HepG2 (cell line): ENCODE results near the gene ZMIZ1. TPM values are rescaled to one million over a fixed set of nuclear protein-coding genes. Genes with fewer than 3 reads are reported as not detected.

ENCODE experiments used
- ATAC-seq: fragments of 200-7000 bp; cut with Tn5 transposase; 3 replicates; pipeline ENCODE4 v1.9.1; 2020; ENCODE audit warnings: mild to moderate bottlenecking, moderate library complexity
- BruUV-seq: library from RNA; stranded (reverse); fragments of 400-500 nt; replicated peaks from 2 replicates; lab custom pipeline; 2021; lab: Mats Ljungman, UMichigan
- CTCF ChIA-PET: fragments of 300-600 bp; formaldehyde crosslinking; extraction: SDS; loops from one replicate; lab custom pipeline; 2021; ENCODE audit warnings: low total read pairs, inconsistent platforms, low intra/inter-chr PET ratio; lab: Yijun Ruan, JAX
- POLR2A ChIA-PET: fragments of 350-600 bp; sonication (Branson Sonifier 250); formaldehyde crosslinking; loops from one replicate; lab custom pipeline; 2020; ENCODE audit warnings: antibody characterized with exemption, inconsistent platforms; lab: Yijun Ruan, JAX
- DNase-seq: peaks from one replicate; pipeline ENCODE4 v3.0.0-alpha.2; 2015; ENCODE audit warnings: low spot score
- FAIRE-seq: peaks from 3 replicates; lab custom pipeline; 2011; peaks lifted over from hg19 to GRCh38; lab: Jason Lieb, UNC
- H2AFZ ChIP-seq: one replicate; pipeline ENCODE4 v1.6.1; 2011; ENCODE audit warnings: low read length, inconsistent platforms
- H3K27ac ChIP-seq: fragments of 300-600 bp; 3 replicates; pipeline ENCODE4 v1.8.0; 2011; ENCODE audit warnings: mixed run types, mild to moderate bottlenecking, mixed read lengths, low read length, inconsistent platforms; ENCODE audit not compliant: insufficient read depth; ENCODE audit errors: extremely low read length
- H3K27me3 ChIP-seq, 2 experiments: fragments of 200-600 bp in 1 of 2; 2 replicates in 1 of 2; 3 replicates in 1 of 2; pipeline versions ENCODE4 v1.6.0 to v1.8.0; 2011; ENCODE audit warnings: low read length in 2 of 2, mild to moderate bottlenecking in 2 of 2, moderate library complexity in 2 of 2, inconsistent platforms in 1 of 2; ENCODE audit not compliant: insufficient read depth in 2 of 2, control insufficient read depth in 1 of 2
- H3K36me3 ChIP-seq, 2 experiments: fragments of 200-600 bp in 1 of 2; replicated peaks in 1 of 2; 2 replicates in 1 of 2; 3 replicates in 1 of 2; pipeline versions ENCODE4 v1.5.1 to v1.8.0; 2011; ENCODE audit warnings: low read length in 2 of 2, inconsistent platforms in 1 of 2; ENCODE audit not compliant: insufficient read depth in 2 of 2, control insufficient read depth in 1 of 2
- H3K4me1 ChIP-seq: 2 replicates; pipeline ENCODE4 v1.5.1; 2012; ENCODE audit warnings: low read length, inconsistent platforms; ENCODE audit not compliant: insufficient read depth
- H3K4me2 ChIP-seq: 2 replicates; pipeline ENCODE4 v1.6.0; 2011; ENCODE audit warnings: low read depth, low read length, inconsistent platforms
- H3K4me3 ChIP-seq, 3 experiments: fragments of 200-600 bp in 1 of 3; sonication (generic), shearing (Covaris generic) in 1 of 3; replicated peaks in 1 of 3; 2 replicates each; pipeline ENCODE4 v1.5.1; 2011 to 2016; ENCODE audit warnings: low read length in 3 of 3, inconsistent platforms in 2 of 3, low read depth in 2 of 3, mild to moderate bottlenecking in 2 of 3, control low read depth in 1 of 3, mixed read lengths in 1 of 3; ENCODE audit not compliant: insufficient read depth in 1 of 3
- H3K79me2 ChIP-seq: one replicate; pipeline ENCODE4 v1.6.1; 2011; ENCODE audit warnings: low read length, inconsistent platforms; ENCODE audit not compliant: insufficient read depth
- H3K9ac ChIP-seq: 2 replicates; pipeline ENCODE4 v1.6.0; 2011; ENCODE audit warnings: mild to moderate bottlenecking, low read depth, low read length, inconsistent platforms; ENCODE audit not compliant: insufficient read depth
- H3K9me3 ChIP-seq: 2 replicates; pipeline ENCODE4 v1.5.1; 2012; ENCODE audit warnings: mild to moderate bottlenecking, low read length
- H4K20me1 ChIP-seq: 2 replicates; pipeline ENCODE4 v1.6.0; 2011; ENCODE audit warnings: inconsistent platforms, mild to moderate bottlenecking, low read length, moderate library complexity; ENCODE audit not compliant: insufficient read depth
- AGO2 ChIP-seq: fragments of 200-400 bp; formaldehyde crosslinking; optimal IDR thresholded peaks from 2 replicates; pipeline ENCODE3; 2017; ENCODE audit warnings: mild to moderate bottlenecking, low read depth, low read length, moderate library complexity
- ETV5 ChIP-seq: IDR thresholded peaks from 2 replicates; pipeline ENCODE4 v1.6.1; 2018; ENCODE audit warnings: missing biosample characterization, missing genetic modification reagents, inconsistent platforms, borderline replicate concordance
- HNRNPK ChIP-seq: fragments of 200-400 bp; formaldehyde crosslinking; IDR thresholded peaks from 2 replicates; pipeline ENCODE4 v1.6.1; 2018; ENCODE audit warnings: low read length, low read depth, moderate library complexity, mild to moderate bottlenecking; ENCODE audit not compliant: poor library complexity, severe bottlenecking
- NCOR1 ChIP-seq: fragments of 200-600 bp; sonication (generic); IDR thresholded peaks from 2 replicates; pipeline ENCODE4 v1.7.0; 2017; ENCODE audit warnings: antibody characterized with exemption, low read length, borderline replicate concordance
- SNAI1 ChIP-seq: sonication (generic); formaldehyde crosslinking; IDR thresholded peaks from 2 replicates; pipeline ENCODE4 v1.5.0; 2020; ENCODE audit warnings: mild to moderate bottlenecking, missing genetic modification reagents, borderline replicate concordance
- ZBTB38 ChIP-seq: sonication (generic); formaldehyde crosslinking; IDR thresholded peaks from 2 replicates; pipeline ENCODE4 v1.5.1; 2020; ENCODE audit warnings: mild to moderate bottlenecking, missing genetic modification reagents
- ZNF143 ChIP-seq: sonication (generic); formaldehyde crosslinking; IDR thresholded peaks from 2 replicates; pipeline ENCODE4 v1.4.0; 2020; ENCODE audit warnings: missing genetic modification reagents
- ZNF737 ChIP-seq: sonication (generic); formaldehyde crosslinking; IDR thresholded peaks from 2 replicates; pipeline ENCODE4 v1.5.0; 2020; ENCODE audit warnings: missing genetic modification reagents, mild to moderate bottlenecking, borderline replicate concordance
- ZNF883 ChIP-seq: sonication (generic); formaldehyde crosslinking; IDR thresholded peaks from 2 replicates; pipeline ENCODE4 v1.5.1; 2020; ENCODE audit warnings: mild to moderate bottlenecking, missing genetic modification reagents; ENCODE audit errors: not compliant biosample characterization
- WGBS: methylation state at CpG from one replicate; pipeline ENCODE4 v1.1.6; 2017; ENCODE audit warnings: low lambda C conversion rate; 5-methylcytosine and 5-hydroxymethylcytosine counted together
- in situ Hi-C: cut with HindIII; loops from 2 replicates; pipeline ENCODE4 v1.10.0; 2017; ENCODE audit warnings: low pct_unique_long_range_greater_than_20kb; ENCODE audit not compliant: extremely low pct_ligation_motif_present
- intact Hi-C: fragments of 100-400 bp; cut with micrococcal nuclease; formaldehyde crosslinking; loops from one replicate; pipeline ENCODE4 v1.10.0; 2022; ENCODE audit not compliant: unreplicated experiment
- polyA plus RNA-seq, 8 experiments: library from polyadenylated mRNA; depleted of rRNA in 3 of 8; stranded (reverse) in 7 of 8; unstranded in 1 of 8; fragments of >200 nt; fragmentation: Illumina TruSeq in 4 of 8; extraction: Trizol in 4 of 8; gene quantifications; 2 replicates each; pipeline versions ENCODE4 v1.2.1 to v1.2.3, GENCODE V29; 2011 to 2016; ENCODE audit warnings: low read depth in 4 of 8, missing spikeins in 1 of 8, mixed read lengths in 1 of 8; ENCODE audit not compliant: insufficient read depth in 1 of 8
- total RNA-seq, 5 experiments: library from RNA; depleted of rRNA; stranded (reverse); fragments of >200 nt; fragmentation: Illumina TruSeq; extraction: Trizol; gene quantifications; 2 replicates each; pipeline ENCODE4 v1.2.3, GENCODE V29; 2016; ENCODE audit warnings: low read depth in 1 of 5
- TF ChIP-seq, protein P1 (sequence below): sonication (generic); formaldehyde crosslinking; IDR thresholded peaks from 2 replicates; pipeline ENCODE4 v1.8.1; 2023; ENCODE audit warnings: mild to moderate bottlenecking, missing genetic modification reagents
- TF ChIP-seq, protein P2 (sequence below): sonication (generic); formaldehyde crosslinking; IDR thresholded peaks from 2 replicates; pipeline ENCODE4 v1.5.1; 2020; ENCODE audit warnings: mild to moderate bottlenecking, missing genetic modification reagents, moderate library complexity
- TF ChIP-seq, protein P3 (sequence below): sonication (generic); formaldehyde crosslinking; IDR thresholded peaks from 2 replicates; pipeline ENCODE4 v1.4.0; 2020; ENCODE audit warnings: missing genetic modification reagents

ZMIZ1 gene
- total and polyA plus RNA-seq, 2 of the 13 experiments (the other 11 are each of a cell fraction or from before 2014, with no cell fraction given), result 5.3 to 10.2 TPM

DNA sequence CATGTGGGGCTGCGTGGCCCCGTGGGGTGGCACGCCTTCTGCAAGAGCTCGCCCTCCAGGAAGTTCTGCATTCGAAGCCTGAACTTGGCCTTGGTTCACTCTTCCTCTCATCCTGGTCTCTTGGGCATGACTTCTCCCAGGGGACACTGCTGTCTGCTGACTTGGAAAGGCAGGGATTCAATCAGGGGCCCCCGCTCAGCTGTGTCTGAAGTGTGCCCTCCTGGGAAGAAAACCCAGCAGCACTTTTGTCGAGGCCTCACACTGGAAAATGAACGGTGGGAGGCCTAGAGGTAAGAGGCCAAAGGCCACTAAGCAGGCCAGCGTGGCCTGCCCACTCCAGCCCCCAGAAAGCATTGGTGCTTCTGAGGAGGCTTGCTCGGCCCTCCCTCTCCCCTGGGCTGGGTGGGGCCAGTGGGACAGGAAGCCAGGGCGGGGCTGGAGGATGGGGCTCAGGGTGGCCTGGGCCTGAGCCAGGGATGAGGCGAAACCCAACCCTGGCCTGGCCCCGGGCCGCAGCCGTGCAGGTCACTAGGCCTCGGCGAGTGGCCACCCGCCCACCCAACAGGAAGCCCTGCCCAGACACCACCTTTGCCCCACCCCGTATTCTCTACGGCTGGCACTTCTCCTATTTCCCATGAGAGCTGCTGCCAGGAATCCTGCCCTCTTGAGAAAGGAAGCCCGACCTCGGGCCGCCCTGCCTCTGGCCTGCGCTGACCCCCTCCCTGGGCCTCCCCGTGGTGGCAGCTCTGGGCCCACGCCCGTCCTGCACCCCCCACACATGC is 81.1 kb downstream of the ZMIZ1 start:
- intact Hi-C loops, result no loop called here
- in situ Hi-C loops, result no loop called here
- WGBS, result 89% methylated on average over 17 of the region's 27 CpGs
- H3K4me2 ChIP-seq, result no peak overlapping the region
- H3K27ac ChIP-seq, result no peak overlapping the region
- peaks cover 3% of the 10 kb centered on the region for H3K79me2 ChIP-seq
- H3K9ac ChIP-seq, result no peak overlapping the region
- ChIA-PET CTCF (no interaction called here), POLR2A (interaction anchor here (2.2 kb wide), 1 partner anchor 8 kb away, joined by 8 read pairs; no protein-coding TSS in a partner anchor)
- no peak overlapping the region for H3K4me3 ChIP-seq
- no TSS peak for BruUV-seq
- H2AFZ ChIP-seq, result no peak overlapping the region
- no peaks in the 10 kb centered on the region for H3K27me3 ChIP-seq
- TF ChIP-seq, protein P1, sequence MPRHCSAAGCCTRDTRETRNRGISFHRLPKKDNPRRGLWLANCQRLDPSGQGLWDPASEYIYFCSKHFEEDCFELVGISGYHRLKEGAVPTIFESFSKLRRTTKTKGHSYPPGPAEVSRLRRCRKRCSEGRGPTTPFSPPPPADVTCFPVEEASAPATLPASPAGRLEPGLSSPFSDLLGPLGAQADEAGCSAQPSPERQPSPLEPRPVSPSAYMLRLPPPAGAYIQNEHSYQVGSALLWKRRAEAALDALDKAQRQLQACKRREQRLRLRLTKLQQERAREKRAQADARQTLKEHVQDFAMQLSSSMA (CRISPR knock-in tag), result no peak
- peak; percentile 62 for TF ChIP-seq AGO2
- 0 out of 2 replicates have a peak, but pooled peaks have one; percentile 28 for TF ChIP-seq SNAI1 (CRISPR knock-in tag)
- no peak for TF ChIP-seq ZNF143
- TF ChIP-seq, protein P2, sequence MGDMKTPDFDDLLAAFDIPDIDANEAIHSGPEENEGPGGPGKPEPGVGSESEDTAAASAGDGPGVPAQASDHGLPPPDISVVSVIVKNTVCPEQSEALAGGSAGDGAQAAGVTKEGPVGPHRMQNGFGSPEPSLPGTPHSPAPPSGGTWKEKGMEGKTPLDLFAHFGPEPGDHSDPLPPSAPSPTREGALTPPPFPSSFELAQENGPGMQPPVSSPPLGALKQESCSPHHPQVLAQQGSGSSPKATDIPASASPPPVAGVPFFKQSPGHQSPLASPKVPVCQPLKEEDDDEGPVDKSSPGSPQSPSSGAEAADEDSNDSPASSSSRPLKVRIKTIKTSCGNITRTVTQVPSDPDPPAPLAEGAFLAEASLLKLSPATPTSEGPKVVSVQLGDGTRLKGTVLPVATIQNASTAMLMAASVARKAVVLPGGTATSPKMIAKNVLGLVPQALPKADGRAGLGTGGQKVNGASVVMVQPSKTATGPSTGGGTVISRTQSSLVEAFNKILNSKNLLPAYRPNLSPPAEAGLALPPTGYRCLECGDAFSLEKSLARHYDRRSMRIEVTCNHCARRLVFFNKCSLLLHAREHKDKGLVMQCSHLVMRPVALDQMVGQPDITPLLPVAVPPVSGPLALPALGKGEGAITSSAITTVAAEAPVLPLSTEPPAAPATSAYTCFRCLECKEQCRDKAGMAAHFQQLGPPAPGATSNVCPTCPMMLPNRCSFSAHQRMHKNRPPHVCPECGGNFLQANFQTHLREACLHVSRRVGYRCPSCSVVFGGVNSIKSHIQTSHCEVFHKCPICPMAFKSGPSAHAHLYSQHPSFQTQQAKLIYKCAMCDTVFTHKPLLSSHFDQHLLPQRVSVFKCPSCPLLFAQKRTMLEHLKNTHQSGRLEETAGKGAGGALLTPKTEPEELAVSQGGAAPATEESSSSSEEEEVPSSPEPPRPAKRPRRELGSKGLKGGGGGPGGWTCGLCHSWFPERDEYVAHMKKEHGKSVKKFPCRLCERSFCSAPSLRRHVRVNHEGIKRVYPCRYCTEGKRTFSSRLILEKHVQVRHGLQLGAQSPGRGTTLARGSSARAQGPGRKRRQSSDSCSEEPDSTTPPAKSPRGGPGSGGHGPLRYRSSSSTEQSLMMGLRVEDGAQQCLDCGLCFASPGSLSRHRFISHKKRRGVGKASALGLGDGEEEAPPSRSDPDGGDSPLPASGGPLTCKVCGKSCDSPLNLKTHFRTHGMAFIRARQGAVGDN (CRISPR knock-in tag), result peak; percentile 45; the same call in 1 of the 2 replicates
- TF ChIP-seq ZNF737 (CRISPR knock-in tag), result no peak
- TF ChIP-seq HNRNPK, result no peak
- no peak for TF ChIP-seq ZNF883 (CRISPR knock-in tag)
- 0 out of 2 replicates have a peak, but pooled peaks have one; percentile 24 for TF ChIP-seq ETV5 (CRISPR knock-in tag)
- peak; percentile 20; the same call in 1 of the 2 replicates for TF ChIP-seq ZBTB38 (CRISPR knock-in tag)
- TF ChIP-seq, protein P3, sequence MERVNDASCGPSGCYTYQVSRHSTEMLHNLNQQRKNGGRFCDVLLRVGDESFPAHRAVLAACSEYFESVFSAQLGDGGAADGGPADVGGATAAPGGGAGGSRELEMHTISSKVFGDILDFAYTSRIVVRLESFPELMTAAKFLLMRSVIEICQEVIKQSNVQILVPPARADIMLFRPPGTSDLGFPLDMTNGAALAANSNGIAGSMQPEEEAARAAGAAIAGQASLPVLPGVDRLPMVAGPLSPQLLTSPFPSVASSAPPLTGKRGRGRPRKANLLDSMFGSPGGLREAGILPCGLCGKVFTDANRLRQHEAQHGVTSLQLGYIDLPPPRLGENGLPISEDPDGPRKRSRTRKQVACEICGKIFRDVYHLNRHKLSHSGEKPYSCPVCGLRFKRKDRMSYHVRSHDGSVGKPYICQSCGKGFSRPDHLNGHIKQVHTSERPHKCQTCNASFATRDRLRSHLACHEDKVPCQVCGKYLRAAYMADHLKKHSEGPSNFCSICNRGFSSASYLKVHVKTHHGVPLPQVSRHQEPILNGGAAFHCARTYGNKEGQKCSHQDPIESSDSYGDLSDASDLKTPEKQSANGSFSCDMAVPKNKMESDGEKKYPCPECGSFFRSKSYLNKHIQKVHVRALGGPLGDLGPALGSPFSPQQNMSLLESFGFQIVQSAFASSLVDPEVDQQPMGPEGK (CRISPR knock-in tag), result peak; percentile 26; the same call in 1 of the 2 replicates
- TF ChIP-seq NCOR1, result no peak
- peaks cover 27 to 62% of the 10 kb centered on the region in 2 experiments for H3K36me3 ChIP-seq
- H3K9me3 ChIP-seq, result no peaks in the 10 kb centered on the region
- H3K4me1 ChIP-seq, result peaks cover 61% of the 10 kb centered on the region
- DNase-seq (no peak), FAIRE-seq (no peak), ATAC-seq (peak; percentile 9; the same call in 2 of the 3 replicates)
- peaks cover 11% of the 10 kb centered on the region for H4K20me1 ChIP-seq
